NOMO-1 treated with DMSO at 0.1 percent for 48 hours (cell line): Measurements from ENCODE around the gene HOXA10.
A peak's percentile ranks its signal among the peaks of the same experiment; 100 is the strongest.

ENCODE experiments used
- DNase-seq: peaks from one replicate; lab custom pipeline; 2025; ENCODE audit not compliant: unreplicated experiment; lab: John Stamatoyannopoulos, UW

The HOXA10 gene

GRCh38 chr7:27203964-27204594, 30.0 kb upstream of the HOXA10 start:
- no peak for DNase-seq

- DNase-seq, result no peak
Measured at GRCh38 chr7:27203365-27203953, 29.3 kb upstream of the HOXA10 start.

GRCh38 chr7:27202862-27203134, 28.7 kb upstream of the HOXA10 start:
- DNase-seq, result no peak

- DNase-seq, result no peak
Measured at GRCh38 chr7:27202018-27202861, 28.1 kb upstream of the HOXA10 start.

- no peak for DNase-seq
Measured at GRCh38 chr7:27201580-27202017, 27.5 kb upstream of the HOXA10 start.

GRCh38 chr7:27200761-27201579, 26.9 kb upstream of the HOXA10 start:
- peak; percentile 76 for DNase-seq

GRCh38 chr7:27199849-27200760, 26.0 kb upstream of the HOXA10 start, which contains the start of gene HOXA13:
Gene HOXA13, minus strand, starts transcription at chr7:27200091. Its CDS starts 14 bp downstream, at chr7:27200077.
- DNase-seq, result peak; percentile 64

GRCh38 chr7:27198871-27199801, 25.0 kb upstream of the HOXA10 start:
- DNase-seq, result no peak

- DNase-seq, result no peak
Measured at GRCh38 chr7:27198138-27198841, 24.2 kb upstream of the HOXA10 start.

GRCh38 chr7:27197137-27198042, 23.3 kb upstream of the HOXA10 start:
- no peak for DNase-seq

GRCh38 chr7:27196287-27196767, 22.2 kb upstream of the HOXA10 start:
- peak; percentile 80 for DNase-seq

GRCh38 chr7:27194686-27195379, 20.7 kb upstream of the HOXA10 start:
- DNase-seq, result no peak

- DNase-seq, result no peak
Measured at GRCh38 chr7:27194002-27194352, 19.9 kb upstream of the HOXA10 start.

GRCh38 chr7:27193335-27194001, 19.3 kb upstream of the HOXA10 start:
- no peak for DNase-seq

GRCh38 chr7:27192546-27193334, 18.6 kb upstream of the HOXA10 start:
- peak; percentile 75 for DNase-seq
